NCI-H748 (cell line): Measurements from ENCODE around the gene ERC1.
"Not testable (repeated sequence)": the region's sequence is repeated elsewhere in the genome, so short reads cannot be mapped to it uniquely, and the experiment has no call there.

Experiments
- DNase-seq: peaks from one replicate; lab custom pipeline; 2025; ENCODE audit not compliant: unreplicated experiment; lab: John Stamatoyannopoulos, UW

Gene ERC1

DNA sequence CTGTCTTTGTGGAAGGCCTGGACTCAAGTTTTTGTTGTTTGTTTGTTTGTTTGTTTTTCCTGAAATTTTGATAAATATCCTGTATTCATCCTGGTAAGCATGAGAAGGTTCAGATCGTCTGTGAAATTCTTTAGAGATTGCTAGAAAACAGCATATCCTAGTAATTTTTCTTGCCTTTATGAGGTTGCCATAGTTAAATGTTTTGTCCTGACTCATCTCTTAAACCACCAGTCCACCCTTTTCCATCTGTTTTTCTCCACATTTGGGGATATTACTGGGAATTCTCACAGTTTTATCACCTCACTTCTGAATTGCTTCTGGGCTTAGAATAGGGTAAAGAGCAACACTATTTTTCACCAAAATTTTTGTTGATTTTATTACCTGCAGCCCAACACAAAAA is 355.1 kb downstream of the ERC1 start:
- DNase-seq, result no peak

DNA sequence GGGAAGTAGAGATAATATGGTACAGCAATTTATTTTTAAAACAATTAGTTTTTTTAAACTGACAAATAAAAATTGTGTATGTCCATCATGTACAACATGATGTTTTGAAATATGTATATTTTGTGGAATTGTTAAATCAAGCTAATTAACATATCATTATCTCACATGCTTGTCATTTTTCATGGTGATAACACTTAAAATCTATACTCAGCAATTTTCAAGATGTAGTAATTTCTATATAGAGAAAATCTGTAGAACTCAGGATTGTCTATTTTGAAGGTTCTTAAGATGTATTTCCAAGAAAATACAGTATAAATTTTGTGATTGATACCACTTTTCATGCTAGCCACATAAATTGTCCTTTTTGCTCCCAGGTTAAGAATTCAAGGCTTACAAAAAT is 356.3 kb downstream of the ERC1 start:
- DNase-seq, result no peak

GRCh38 chr12:1348606-1349005 is 357.6 kb downstream of the ERC1 start:
- DNase-seq, result no peak

GRCh38 chr12:1350055-1350933 is 359.3 kb downstream of the ERC1 start:
- no peak for DNase-seq

DNA sequence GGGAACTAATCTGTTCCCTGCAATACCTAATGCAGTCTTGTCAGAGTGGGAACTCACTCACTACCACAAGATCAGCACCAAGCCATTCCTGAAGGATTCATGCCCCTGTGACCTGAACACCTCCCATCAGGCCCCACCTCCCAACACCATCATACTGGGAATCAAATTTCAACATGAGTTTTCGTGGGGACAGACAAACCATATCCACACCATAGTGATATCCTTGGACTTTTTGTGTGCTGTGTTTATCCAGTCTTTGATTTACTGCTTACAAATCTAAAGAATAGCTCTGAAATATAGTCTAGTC is 359.9 kb downstream of the ERC1 start:
- no peak for DNase-seq

DNA sequence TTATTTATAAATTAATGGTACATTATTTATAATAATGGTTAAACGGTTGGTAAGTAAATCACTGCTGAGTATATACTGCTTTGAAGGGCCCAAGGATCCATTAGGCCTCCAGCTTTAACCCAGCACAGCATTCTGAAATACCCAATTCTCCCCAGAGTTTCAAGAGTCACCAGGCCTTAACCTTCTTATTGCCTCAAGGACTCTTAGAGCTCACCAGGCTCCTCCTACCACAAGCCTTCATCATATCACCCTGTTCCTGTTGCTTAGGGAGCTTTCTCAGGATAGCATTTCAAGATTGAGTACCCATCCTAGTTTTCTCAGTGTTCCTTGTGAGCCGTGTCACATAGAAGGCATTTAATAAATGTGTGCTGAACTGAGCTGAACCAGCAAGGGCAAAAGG is 360.9 kb downstream of the ERC1 start:
- DNase-seq, result no peak

- no peak for DNase-seq
Measured at GRCh38 chr12:1353451-1353850, 362.4 kb downstream of the ERC1 start.

DNA sequence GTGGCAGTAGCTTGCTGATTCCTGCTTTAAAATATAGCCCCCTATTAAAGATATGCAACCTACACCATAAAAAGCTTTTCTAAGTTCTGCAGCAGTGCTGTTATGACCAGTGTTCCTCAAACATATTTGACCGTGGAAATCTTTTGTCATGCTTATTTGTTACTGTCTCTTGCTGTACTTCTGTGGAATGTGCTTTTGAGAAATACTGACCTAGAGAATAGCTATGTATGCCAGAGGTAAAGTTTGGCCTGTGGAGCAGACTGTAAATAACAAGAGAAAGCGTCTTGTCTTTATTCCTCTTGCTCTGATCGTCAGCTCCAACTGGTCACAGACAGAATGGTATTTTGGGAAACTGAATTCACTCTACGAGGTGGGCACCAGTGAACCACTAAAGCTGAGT is 364.4 kb downstream of the ERC1 start:
- no peak for DNase-seq

DNA sequence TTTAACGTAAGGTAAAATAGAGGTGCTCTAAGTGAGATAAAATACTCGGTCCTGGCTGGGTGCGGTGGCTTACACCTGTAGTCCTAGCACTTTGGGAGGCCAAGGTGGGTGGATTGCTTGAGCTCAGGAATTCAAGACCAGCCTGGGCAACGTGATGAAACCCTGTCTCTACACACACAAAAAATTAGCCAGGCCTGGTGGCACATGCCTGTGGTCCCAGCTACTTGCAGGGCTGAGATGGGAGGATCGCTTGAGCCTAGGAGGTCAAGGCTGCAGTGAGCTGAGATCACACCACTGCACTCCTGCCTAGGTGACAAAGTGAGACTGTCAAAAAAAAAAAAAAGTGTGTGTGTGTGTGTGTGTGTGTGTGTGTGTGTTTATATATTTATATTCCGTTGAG is 364.8 kb downstream of the ERC1 start:
- DNase-seq, result not testable (repeated sequence)

DNA sequence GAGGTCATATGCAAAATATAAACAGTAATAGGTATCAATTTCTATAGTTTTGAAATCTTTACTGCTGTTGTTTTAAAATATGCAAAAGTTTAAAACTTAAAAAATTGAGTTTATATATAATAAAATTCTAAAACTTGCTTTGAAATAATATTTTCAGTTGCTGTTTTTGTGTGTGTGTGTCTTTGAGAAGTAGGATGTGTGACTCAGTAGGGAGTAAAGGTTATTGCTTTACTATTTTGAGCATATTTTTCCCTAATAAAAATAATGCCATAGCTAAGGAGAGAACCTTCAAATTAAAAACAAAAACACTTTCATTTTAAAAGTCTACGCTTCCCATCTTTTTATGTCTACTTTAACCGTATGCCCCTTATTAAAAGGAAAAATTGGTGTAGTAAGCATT is 365.3 kb downstream of the ERC1 start:
- DNase-seq, result no peak

GRCh38 chr12:1357171-1357570 is 366.1 kb downstream of the ERC1 start:
- no peak for DNase-seq

DNA sequence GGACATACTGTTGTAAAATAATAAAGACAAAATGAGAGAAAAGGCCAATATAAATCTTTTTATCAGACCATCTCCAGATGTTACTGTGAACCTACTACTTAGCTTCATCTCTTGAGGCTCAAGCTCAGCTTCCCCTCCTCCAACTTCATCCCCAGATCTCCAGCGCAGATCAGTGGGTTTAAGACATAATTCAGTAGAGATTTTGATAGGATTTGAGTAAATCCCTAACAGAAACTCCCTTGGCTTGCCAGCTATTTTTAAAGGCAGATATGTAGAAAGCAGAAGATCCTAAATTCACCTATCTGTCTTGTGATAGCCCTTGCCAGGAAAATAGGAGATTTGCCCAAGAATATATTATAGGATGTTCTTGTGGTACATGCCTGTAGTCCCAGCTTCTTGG is 366.7 kb downstream of the ERC1 start:
- DNase-seq, result no peak

- no peak for DNase-seq
Measured at GRCh38 chr12:1360441-1361210, 369.6 kb downstream of the ERC1 start.

- DNase-seq, result no peak
Measured at GRCh38 chr12:1362143-1362662, 371.2 kb downstream of the ERC1 start.

DNA sequence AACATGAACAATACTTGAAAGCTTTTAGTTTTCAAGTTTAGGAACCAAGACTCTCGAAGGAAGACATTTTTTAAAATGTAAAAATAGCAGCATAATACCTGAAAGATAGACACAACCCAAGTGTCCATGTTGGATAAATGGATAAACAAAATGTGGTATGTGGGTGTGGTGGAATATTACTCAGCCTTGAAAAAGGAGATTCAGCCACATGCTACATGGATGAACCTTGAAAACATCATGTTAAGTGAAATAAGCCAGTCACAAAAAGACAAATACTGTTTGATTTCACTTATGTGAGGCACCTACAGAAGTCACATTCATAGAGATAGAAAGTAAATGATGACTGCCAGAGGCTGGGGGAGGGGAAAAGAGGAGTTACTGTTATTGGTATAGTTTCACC is 374.7 kb downstream of the ERC1 start:
- DNase-seq, result no peak

- DNase-seq, result no peak
Measured at GRCh38 chr12:1367331-1368291, 376.6 kb downstream of the ERC1 start.

DNA sequence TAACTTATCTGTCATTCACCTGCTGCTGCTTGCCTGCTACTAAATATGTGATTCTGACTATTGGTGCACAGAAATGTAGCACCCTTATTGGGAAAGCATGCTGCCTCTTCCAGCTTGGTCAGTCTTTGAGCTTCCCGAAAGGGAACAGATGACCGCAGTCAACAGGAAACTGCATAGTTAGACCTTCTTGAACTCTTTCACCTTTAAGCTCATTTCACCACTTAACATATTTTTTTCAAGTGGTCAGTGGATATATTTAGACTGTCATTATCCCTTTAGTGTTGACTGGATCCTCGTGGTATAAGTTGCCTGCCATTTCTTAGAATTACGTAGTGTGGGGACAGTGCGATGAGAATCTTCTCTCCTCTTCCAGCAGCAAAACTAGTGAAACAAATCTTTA is 378.4 kb downstream of the ERC1 start:
- no peak for DNase-seq

DNA sequence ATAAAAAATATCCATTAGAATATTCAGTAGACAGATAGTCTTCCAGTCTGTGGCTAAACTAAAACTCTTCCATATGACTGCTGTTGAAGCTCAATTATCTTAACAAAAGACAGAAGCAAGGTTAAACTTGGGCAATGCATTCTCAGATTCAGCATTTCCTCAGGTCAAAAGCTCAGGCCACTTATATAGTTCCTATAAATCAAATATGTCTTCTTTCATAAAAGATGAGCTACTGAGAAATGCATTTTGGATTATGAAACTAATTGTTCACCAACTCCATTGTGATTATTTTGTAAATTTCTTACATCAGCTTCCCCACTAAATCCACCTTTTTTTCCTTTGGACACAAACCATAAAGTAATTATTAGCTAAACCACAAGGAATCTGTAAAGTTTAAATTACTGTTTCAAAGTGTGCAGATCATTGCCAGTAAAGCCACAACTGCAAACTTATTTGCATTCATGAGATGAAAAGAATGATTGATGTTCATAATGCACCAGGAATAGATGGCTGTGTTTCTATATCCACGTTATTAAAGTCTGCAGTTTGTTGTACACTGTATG is 379.0 kb downstream of the ERC1 start:
- DNase-seq, result no peak

DNA sequence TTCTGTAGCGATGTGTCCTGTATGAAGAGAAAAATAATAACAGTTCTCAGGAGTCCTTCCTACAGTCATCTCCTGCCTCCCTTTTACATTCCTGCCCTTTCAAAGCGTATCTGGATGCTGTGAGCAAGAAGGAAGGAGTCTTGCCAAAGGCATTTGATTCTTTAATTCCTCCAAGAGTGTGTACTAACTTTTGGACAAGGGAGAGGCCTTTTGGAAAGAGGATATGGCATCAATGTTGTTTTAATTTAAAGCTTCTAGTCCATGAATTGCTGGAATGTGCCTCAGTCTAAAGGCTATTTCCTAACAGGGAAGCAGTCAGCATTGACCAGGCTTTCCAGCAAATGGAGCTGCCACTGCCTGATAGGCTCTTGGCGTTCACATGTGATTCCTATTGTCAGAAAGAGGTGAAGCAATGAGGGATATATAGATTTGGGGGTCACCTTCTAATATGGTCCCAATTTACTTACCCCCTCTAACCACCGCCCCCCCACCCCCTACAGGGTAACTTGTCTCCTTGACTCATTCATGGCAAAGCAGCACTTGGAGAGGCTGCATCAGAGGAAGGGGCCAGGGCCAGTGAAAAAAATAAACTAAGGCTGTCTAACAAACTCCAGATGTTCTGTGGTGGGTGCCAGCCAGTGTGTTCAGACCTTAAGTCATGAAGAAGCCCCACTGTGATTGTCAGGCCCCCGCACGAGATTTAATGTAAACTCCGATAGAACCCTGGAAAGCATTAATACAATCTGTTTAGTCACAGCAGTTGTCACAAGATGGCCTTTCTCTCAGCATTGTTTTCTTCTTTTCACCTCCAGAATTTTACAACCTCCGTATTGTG is 383.1 kb downstream of the ERC1 start:
- no peak for DNase-seq

GRCh38 chr12:1375323-1375722 is 384.3 kb downstream of the ERC1 start:
- no peak for DNase-seq
